Neural progenitor cell (in vitro differentiated cells): ENCODE results near the gene CPN1. TPM values are rescaled to one million over a fixed set of nuclear protein-coding genes. Genes with fewer than 3 reads are reported as not detected.

Experiments
- DNase-seq: peaks from one replicate; pipeline ENCODE4 v3.0.0-alpha.2; 2016; ENCODE audit warnings: low spot score
- H2AFZ ChIP-seq: fragments of 200-600 bp; sonication (generic); replicated peaks from 2 replicates; pipeline ENCODE4 v1.6.1; 2016; ENCODE audit warnings: antibody characterized with exemption
- H3F3A ChIP-seq: fragments of 200-600 bp; sonication (generic); 2 replicates; pipeline ENCODE4 v1.6.1; 2016; ENCODE audit warnings: antibody characterized with exemption, low read depth
- H3K27ac ChIP-seq: fragments of 200-600 bp; sonication (generic); 2 replicates; pipeline ENCODE4 v1.5.1; 2016; ENCODE audit warnings: mild to moderate bottlenecking
- H3K27me3 ChIP-seq: fragments of 200-600 bp; sonication (generic); 2 replicates; pipeline ENCODE4 v1.6.1; 2016; ENCODE audit warnings: mild to moderate bottlenecking, moderate library complexity
- H3K36me3 ChIP-seq: fragments of 200-600 bp; sonication (generic); 2 replicates; pipeline ENCODE4 v1.5.1; 2016
- H3K4me1 ChIP-seq: fragments of 200-600 bp; sonication (generic); 2 replicates; pipeline ENCODE4 v1.6.1; 2016; ENCODE audit warnings: mixed run types
- H3K4me2 ChIP-seq: fragments of 200-600 bp; sonication (generic); 2 replicates; pipeline ENCODE4 v1.6.1; 2016
- H3K4me3 ChIP-seq: fragments of 200-600 bp; sonication (generic); 2 replicates; pipeline ENCODE4 v1.5.1; 2016
- H3K79me2 ChIP-seq: fragments of 200-600 bp; sonication (generic); 2 replicates; pipeline ENCODE4 v1.6.1; 2016; ENCODE audit warnings: low read depth
- H3K9ac ChIP-seq: fragments of 200-600 bp; sonication (generic); 2 replicates; pipeline ENCODE4 v1.6.1; 2016
- H3K9me3 ChIP-seq: fragments of 200-600 bp; sonication (generic); 2 replicates; pipeline ENCODE4 v1.5.1; 2016; ENCODE audit warnings: low read depth
- H4K20me1 ChIP-seq: fragments of 200-600 bp; sonication (generic); 2 replicates; pipeline ENCODE4 v1.6.1; 2016; ENCODE audit warnings: low read depth
- H3K27ac Mint-ChIP-seq: 3 replicates; pipeline ENCODE4 v1.8.0; 2021; ENCODE audit warnings: mixed read lengths
- H3K27me3 Mint-ChIP-seq: 2 replicates; pipeline ENCODE4 v1.8.0; 2022; ENCODE audit warnings: low read depth, mild to moderate bottlenecking, inconsistent platforms, moderate library complexity, mixed read lengths; ENCODE audit not compliant: insufficient read depth
- H3K36me3 Mint-ChIP-seq: 3 replicates; pipeline ENCODE4 v1.8.0; 2021; ENCODE audit warnings: mixed read lengths
- H3K4me1 Mint-ChIP-seq: 3 replicates; pipeline ENCODE4 v1.8.0; 2021; ENCODE audit warnings: mixed read lengths
- H3K4me3 Mint-ChIP-seq: 3 replicates; pipeline ENCODE4 v1.8.0; 2021; ENCODE audit warnings: mild to moderate bottlenecking, moderate library complexity, mixed read lengths
- H3K9me3 Mint-ChIP-seq: 3 replicates; pipeline ENCODE4 v1.8.0; 2020; ENCODE audit warnings: mixed read lengths
- CTCF ChIP-seq: fragments of 200-600 bp; sonication (generic); IDR thresholded peaks from 2 replicates; pipeline ENCODE4 v1.5.1; 2017; ENCODE audit warnings: antibody characterized with exemption, mild to moderate bottlenecking
- EZH2 ChIP-seq: fragments of 200-600 bp; sonication (generic); IDR thresholded peaks from 2 replicates; pipeline ENCODE4 v1.6.1; 2017; ENCODE audit warnings: antibody characterized with exemption, mild to moderate bottlenecking, moderate library complexity
- EZH2phosphoT487 ChIP-seq: fragments of 200-600 bp; sonication (generic); IDR thresholded peaks from 2 replicates; pipeline ENCODE4 v1.6.1; 2017; ENCODE audit warnings: antibody characterized with exemption
- total RNA-seq: library from RNA; depleted of rRNA; stranded (reverse); fragments of >200 nt; gene quantifications from 2 replicates; pipeline ENCODE4 v1.2.3, GENCODE V29; 2015; ENCODE audit warnings: low replicate concordance

The CPN1 gene
- total RNA-seq, 1 donor from 2014 or later, result not detected

DNA sequence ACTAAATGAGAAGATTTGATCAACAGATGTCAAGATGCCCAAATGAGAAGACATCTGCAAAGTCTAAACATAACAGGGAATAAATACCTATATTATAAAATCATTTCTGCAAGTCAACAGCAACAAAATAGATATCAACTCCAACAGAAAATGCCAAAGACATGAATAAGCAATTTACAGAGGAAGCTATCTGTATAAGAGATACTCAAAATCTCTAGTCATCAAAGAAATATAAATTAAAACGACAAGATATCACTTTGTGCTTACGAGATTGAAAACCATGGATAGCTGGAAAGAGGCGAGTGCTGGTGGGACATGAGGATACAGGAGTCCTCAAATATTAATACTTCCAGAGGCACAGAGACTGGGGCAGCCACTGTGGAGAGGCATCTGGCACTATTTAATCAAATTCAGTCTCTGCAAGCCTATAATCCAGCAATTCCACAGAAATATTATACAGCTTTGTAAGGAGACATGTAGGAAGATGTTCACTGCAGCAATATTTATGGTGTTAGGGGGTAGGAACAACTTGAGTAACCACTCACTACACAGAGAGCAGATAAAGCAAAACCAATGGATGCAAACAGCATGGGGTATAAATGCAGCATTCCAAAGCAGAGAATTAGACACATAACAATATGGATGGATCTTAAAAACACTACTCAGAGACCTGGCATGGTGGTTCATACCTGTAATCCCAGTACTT lies 76.7 kb downstream of the CPN1 start:
- DNase-seq, result no peak
- no peak overlapping the region for H3K4me2 ChIP-seq
- H3K4me1 ChIP-seq, result peaks cover 9% of the 10 kb centered on the region
- no peaks in the 10 kb centered on the region for H3K9me3 ChIP-seq
- peaks cover 2% of the 10 kb centered on the region for H4K20me1 ChIP-seq
- H3K9ac ChIP-seq, result no peak overlapping the region
- H3K36me3 ChIP-seq, result no peaks in the 10 kb centered on the region
- H3K27me3 ChIP-seq, result no peaks in the 10 kb centered on the region
- Mint-ChIP-seq H3K9me3 (no peaks in the 10 kb centered on the region), H3K4me1 (peaks cover 52% of the 10 kb centered on the region), H3K27me3 (no peaks in the 10 kb centered on the region), H3K36me3 (peaks cover 8% of the 10 kb centered on the region), H3K27ac (peak overlapping the region; percentile 1), H3K4me3 (no peak overlapping the region)
- no peak overlapping the region for H3K27ac ChIP-seq
- H2AFZ ChIP-seq, result no peak overlapping the region
- no peaks in the 10 kb centered on the region for H3F3A ChIP-seq
- H3K4me3 ChIP-seq, result no peak overlapping the region
- TF ChIP-seq EZH2phosphoT487 (no peak), EZH2 (no peak), CTCF (no peak)
- peaks cover 52% of the 10 kb centered on the region for H3K79me2 ChIP-seq

- no peak for TF ChIP-seq CTCF
- no peak for TF ChIP-seq EZH2phosphoT487
- TF ChIP-seq EZH2, result no peak
- Histone ChIP-seq H4K20me1 (no peaks in the 10 kb centered on the region), H3K9ac (no peak overlapping the region), H3F3A (no peaks in the 10 kb centered on the region), H3K4me1 (no peaks in the 10 kb centered on the region), H3K9me3 (no peaks in the 10 kb centered on the region), H3K4me3 (no peak overlapping the region), H3K79me2 (peaks cover 25% of the 10 kb centered on the region), H3K36me3 (no peaks in the 10 kb centered on the region), H3K27ac (no peak overlapping the region), H3K4me2 (no peak overlapping the region), H3K27me3 (no peaks in the 10 kb centered on the region), H2AFZ (no peak overlapping the region)
- Mint-ChIP-seq H3K27me3 (no peaks in the 10 kb centered on the region), H3K9me3 (no peaks in the 10 kb centered on the region), H3K4me1 (peaks cover 41% of the 10 kb centered on the region), H3K36me3 (peaks cover 8% of the 10 kb centered on the region), H3K4me3 (no peak overlapping the region), H3K27ac (no peak overlapping the region)
- no peak for DNase-seq
Observed at GRCh38 chr10:100000109-100000644, 81.5 kb downstream of the CPN1 start.

GRCh38 chr10:99999319-100000108 lies 82.2 kb downstream of the CPN1 start:
- no peak for TF ChIP-seq CTCF
- TF ChIP-seq EZH2, result no peak
- TF ChIP-seq EZH2phosphoT487, result no peak
- H3K36me3 ChIP-seq, result no peaks in the 10 kb centered on the region
- H4K20me1 ChIP-seq, result no peaks in the 10 kb centered on the region
- no peak overlapping the region for H2AFZ ChIP-seq
- Mint-ChIP-seq H3K4me1 (peaks cover 39% of the 10 kb centered on the region), H3K4me3 (no peak overlapping the region), H3K9me3 (no peaks in the 10 kb centered on the region), H3K36me3 (peaks cover 4% of the 10 kb centered on the region), H3K27ac (no peak overlapping the region), H3K27me3 (no peaks in the 10 kb centered on the region)
- no peaks in the 10 kb centered on the region for H3K4me1 ChIP-seq
- DNase-seq, result no peak
- no peaks in the 10 kb centered on the region for H3K9me3 ChIP-seq
- no peak overlapping the region for H3K27ac ChIP-seq
- no peak overlapping the region for H3K4me3 ChIP-seq
- no peak overlapping the region for H3K9ac ChIP-seq
- H3K27me3 ChIP-seq, result no peaks in the 10 kb centered on the region
- no peak overlapping the region for H3K4me2 ChIP-seq
- no peaks in the 10 kb centered on the region for H3F3A ChIP-seq
- peaks cover 26% of the 10 kb centered on the region for H3K79me2 ChIP-seq
